HL-60 (cell line): ENCODE measurements around the gene MORN2.

ENCODE experiments used
- GABPA ChIP-seq: IDR thresholded peaks from 2 replicates; pipeline ENCODE4 v1.6.1; 2012; ENCODE audit warnings: low read depth
- SPI1 ChIP-seq: IDR thresholded peaks from 2 replicates; pipeline ENCODE4 v1.6.1; 2012; ENCODE audit warnings: low read depth, mild to moderate bottlenecking, borderline replicate concordance
- TF ChIP-seq, protein P1 (sequence below): IDR thresholded peaks from one replicate; pipeline ENCODE4 v1.5.1; 2011; ENCODE audit warnings: low read length, control low read depth, inconsistent platforms; ENCODE audit not compliant: insufficient read depth
- TF ChIP-seq, protein P2 (sequence below): IDR thresholded peaks from 2 replicates; pipeline ENCODE4 v1.6.1; 2012; ENCODE audit warnings: low read depth; ENCODE audit not compliant: insufficient replicate concordance

DNA sequence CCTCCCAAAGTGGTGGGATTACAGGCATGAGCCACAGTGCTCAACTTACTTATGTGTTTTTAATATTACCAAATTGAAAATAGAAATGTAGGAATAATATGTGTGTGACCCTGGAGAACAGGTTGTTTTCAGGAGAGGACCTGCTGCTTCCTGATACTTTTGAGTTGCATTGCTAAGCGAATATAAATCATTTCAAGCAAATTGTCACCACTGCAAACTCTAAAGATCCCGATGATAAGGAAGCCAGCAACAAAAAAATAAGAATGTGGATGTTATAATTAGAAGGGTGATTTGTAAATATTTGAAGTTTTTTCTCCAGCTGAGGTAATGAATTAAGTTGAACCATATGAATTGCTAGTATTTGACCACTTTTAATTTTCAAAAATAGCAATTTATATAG is 54.8 kb downstream of the MORN2 start:
- TF ChIP-seq, protein P1, sequence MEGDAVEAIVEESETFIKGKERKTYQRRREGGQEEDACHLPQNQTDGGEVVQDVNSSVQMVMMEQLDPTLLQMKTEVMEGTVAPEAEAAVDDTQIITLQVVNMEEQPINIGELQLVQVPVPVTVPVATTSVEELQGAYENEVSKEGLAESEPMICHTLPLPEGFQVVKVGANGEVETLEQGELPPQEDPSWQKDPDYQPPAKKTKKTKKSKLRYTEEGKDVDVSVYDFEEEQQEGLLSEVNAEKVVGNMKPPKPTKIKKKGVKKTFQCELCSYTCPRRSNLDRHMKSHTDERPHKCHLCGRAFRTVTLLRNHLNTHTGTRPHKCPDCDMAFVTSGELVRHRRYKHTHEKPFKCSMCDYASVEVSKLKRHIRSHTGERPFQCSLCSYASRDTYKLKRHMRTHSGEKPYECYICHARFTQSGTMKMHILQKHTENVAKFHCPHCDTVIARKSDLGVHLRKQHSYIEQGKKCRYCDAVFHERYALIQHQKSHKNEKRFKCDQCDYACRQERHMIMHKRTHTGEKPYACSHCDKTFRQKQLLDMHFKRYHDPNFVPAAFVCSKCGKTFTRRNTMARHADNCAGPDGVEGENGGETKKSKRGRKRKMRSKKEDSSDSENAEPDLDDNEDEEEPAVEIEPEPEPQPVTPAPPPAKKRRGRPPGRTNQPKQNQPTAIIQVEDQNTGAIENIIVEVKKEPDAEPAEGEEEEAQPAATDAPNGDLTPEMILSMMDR = no peak
- TF ChIP-seq, protein P2, sequence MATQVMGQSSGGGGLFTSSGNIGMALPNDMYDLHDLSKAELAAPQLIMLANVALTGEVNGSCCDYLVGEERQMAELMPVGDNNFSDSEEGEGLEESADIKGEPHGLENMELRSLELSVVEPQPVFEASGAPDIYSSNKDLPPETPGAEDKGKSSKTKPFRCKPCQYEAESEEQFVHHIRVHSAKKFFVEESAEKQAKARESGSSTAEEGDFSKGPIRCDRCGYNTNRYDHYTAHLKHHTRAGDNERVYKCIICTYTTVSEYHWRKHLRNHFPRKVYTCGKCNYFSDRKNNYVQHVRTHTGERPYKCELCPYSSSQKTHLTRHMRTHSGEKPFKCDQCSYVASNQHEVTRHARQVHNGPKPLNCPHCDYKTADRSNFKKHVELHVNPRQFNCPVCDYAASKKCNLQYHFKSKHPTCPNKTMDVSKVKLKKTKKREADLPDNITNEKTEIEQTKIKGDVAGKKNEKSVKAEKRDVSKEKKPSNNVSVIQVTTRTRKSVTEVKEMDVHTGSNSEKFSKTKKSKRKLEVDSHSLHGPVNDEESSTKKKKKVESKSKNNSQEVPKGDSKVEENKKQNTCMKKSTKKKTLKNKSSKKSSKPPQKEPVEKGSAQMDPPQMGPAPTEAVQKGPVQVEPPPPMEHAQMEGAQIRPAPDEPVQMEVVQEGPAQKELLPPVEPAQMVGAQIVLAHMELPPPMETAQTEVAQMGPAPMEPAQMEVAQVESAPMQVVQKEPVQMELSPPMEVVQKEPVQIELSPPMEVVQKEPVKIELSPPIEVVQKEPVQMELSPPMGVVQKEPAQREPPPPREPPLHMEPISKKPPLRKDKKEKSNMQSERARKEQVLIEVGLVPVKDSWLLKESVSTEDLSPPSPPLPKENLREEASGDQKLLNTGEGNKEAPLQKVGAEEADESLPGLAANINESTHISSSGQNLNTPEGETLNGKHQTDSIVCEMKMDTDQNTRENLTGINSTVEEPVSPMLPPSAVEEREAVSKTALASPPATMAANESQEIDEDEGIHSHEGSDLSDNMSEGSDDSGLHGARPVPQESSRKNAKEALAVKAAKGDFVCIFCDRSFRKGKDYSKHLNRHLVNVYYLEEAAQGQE = no peak
- TF ChIP-seq GABPA = no peak
- no peak for TF ChIP-seq SPI1
